GM21423 (cell line): ENCODE results near the gene AQP1.

Experiments
- ATAC-seq: cut with Tn5 transposase; IDR thresholded peaks from one replicate; pipeline ENCODE4 v1.9.1; 2021; ENCODE audit warnings: mild to moderate bottlenecking, moderate library complexity; ENCODE audit not compliant: unreplicated experiment

Gene AQP1

GRCh38 chr7:30971440-30971839, 59.8 kb downstream of the AQP1 start:
- no peak for ATAC-seq

GRCh38 chr7:30971840-30972563, 60.3 kb downstream of the AQP1 start:
- ATAC-seq = no peak

- ATAC-seq = no peak
Observed at GRCh38 chr7:30973292-30973691, 61.6 kb downstream of the AQP1 start.

GRCh38 chr7:30973791-30974604, 62.3 kb downstream of the AQP1 start:
- ATAC-seq = no peak

- ATAC-seq = peak; percentile 92
Observed at GRCh38 chr7:30974605-30975255, 63.1 kb downstream of the AQP1 start.
